Fibroblast of gingiva (primary cell): ENCODE measurements around the gene HBA1.
"Not testable (repeated sequence)": the region's sequence is repeated elsewhere in the genome, so short reads cannot be mapped to it uniquely, and the experiment has no call there.

Source experiments
- DNase-seq: peaks from one replicate; pipeline ENCODE4 v3.0.0-alpha.2; 2011; ENCODE audit warnings: low read depth

HBA1 gene

GRCh38 chr16:176006-176405 lies 474 bp upstream of the HBA1 start:
- not testable (repeated sequence) for DNase-seq

- DNase-seq = no peak
Measured at GRCh38 chr16:177394-177822, 928 bp downstream of the HBA1 start.

- DNase-seq = no peak
Measured at GRCh38 chr16:177981-178667, 1.6 kb downstream of the HBA1 start.

GRCh38 chr16:178668-179015 lies 2.2 kb downstream of the HBA1 start:
- DNase-seq = no peak

GRCh38 chr16:179211-180092 lies 3.0 kb downstream of the HBA1 start:
- no peak for DNase-seq

GRCh38 chr16:180101-180675 lies 3.7 kb downstream of the HBA1 start, which contains the start of gene HBQ1:
Gene HBQ1, plus strand, starts transcription at chr16:180459. Its CDS starts 28 bp downstream, at chr16:180487.
- no peak for DNase-seq

GRCh38 chr16:180681-181564 lies 4.4 kb downstream of the HBA1 start:
- DNase-seq = peak; percentile 34

- DNase-seq = no peak
Measured at GRCh38 chr16:181565-182021, 5.1 kb downstream of the HBA1 start.

- DNase-seq = no peak
Measured at GRCh38 chr16:183005-183404, 6.5 kb downstream of the HBA1 start.

- DNase-seq = no peak
Measured at GRCh38 chr16:185213-185612, 8.7 kb downstream of the HBA1 start.

GRCh38 chr16:185691-186090 lies 9.2 kb downstream of the HBA1 start:
- no peak for DNase-seq

GRCh38 chr16:187330-187729 lies 10.8 kb downstream of the HBA1 start:
- DNase-seq = no peak

GRCh38 chr16:188674-189073 lies 12.2 kb downstream of the HBA1 start:
- DNase-seq = no peak

GRCh38 chr16:189604-190186 lies 13.2 kb downstream of the HBA1 start:
- DNase-seq = no peak

- DNase-seq = no peak
Measured at GRCh38 chr16:191831-192230, 15.4 kb downstream of the HBA1 start.

- no peak for DNase-seq
Measured at GRCh38 chr16:192686-193085, 16.2 kb downstream of the HBA1 start.

- no peak for DNase-seq
Measured at GRCh38 chr16:193441-193840, 17.0 kb downstream of the HBA1 start.

- DNase-seq = peak; percentile 21
Measured at GRCh38 chr16:194516-194915, 18.0 kb downstream of the HBA1 start.

GRCh38 chr16:200388-200787 lies 23.9 kb downstream of the HBA1 start:
- DNase-seq = peak; percentile 32

- no peak for DNase-seq
Measured at GRCh38 chr16:203246-203645, 26.8 kb downstream of the HBA1 start.

GRCh38 chr16:204046-204445 lies 27.6 kb downstream of the HBA1 start:
- not testable (repeated sequence) for DNase-seq
